NCI-H510A (cell line): ENCODE data around the gene PHACTR1.

Experiments used
- DNase-seq: peaks from one replicate; lab custom pipeline; 2025; lab: John Stamatoyannopoulos, UW

Gene PHACTR1

DNA sequence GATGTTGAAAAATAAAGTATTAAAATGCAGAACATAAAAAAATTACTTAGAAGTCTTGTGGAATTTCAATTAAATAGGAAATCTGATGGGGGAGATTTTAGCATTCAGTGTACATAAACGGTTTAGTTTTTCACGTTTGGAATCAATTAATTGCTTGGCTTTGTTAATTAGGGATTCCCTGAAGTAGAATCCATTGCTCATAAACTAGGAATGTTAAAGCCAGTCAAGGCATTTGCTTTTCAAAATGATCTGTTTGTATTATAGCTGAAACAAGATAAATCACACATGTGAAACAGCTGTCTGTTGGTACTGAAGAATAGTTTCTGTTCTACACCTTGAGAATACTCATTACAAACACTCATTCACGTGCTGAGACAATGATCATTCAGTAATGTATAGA is 313.8 kb downstream of the PHACTR1 start:
- no peak for DNase-seq

DNA sequence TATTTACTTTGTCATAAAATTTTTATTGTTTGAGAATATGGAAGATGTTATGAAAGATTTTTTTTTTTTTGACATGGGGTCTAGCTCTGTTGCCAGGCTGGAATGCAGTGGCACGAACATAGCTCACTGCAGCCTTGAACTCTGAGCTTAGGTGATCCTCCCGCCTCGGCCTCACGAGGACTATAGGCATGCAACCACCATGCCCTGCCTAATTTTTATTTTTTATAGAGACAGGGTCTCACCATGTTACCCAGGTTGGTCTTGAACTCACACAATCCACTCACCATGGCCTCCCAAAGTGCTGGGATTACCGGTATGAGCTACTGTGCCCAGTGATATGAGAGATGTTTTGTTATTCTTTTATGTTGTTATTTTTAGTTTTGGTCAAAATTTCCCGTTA is 316.0 kb downstream of the PHACTR1 start:
- DNase-seq, result no peak

DNA sequence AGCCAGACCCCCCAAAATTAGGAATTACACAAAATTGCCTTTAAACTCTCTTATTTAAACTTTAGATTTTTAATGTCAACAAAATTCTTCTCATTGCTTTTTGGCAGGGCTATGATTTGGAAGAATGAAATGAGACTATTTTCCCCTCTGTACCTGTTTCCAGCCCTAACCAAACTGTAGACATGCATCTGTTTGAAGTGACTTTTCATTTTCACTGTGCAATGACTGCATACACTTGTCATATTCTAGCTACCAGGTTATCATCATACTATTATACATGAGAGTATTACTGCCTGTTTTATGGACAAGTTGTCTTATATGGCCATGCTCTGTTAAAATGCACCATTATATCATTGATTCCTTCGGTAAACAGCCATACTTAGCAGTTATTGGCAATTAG is 316.6 kb downstream of the PHACTR1 start:
- DNase-seq, result no peak

DNA sequence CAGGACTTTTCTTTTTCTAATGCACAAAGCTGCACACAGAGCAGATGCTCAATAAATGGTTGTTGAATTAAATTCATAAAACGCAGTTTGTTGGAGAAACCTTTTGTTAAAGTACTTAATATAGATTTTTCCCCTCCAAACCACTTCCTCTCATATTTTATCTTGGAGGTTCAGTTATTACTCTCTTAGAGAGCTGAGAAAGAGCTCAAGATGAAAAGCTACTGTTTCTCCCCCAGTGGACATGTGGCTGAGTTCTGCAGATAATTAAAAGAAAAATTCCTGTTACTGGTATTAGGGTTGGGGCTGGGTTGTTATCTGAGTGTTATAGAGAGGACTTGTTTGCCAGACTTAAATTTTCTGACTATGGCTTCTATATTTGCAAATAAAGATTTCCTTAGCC is 317.7 kb downstream of the PHACTR1 start:
- no peak for DNase-seq

DNA sequence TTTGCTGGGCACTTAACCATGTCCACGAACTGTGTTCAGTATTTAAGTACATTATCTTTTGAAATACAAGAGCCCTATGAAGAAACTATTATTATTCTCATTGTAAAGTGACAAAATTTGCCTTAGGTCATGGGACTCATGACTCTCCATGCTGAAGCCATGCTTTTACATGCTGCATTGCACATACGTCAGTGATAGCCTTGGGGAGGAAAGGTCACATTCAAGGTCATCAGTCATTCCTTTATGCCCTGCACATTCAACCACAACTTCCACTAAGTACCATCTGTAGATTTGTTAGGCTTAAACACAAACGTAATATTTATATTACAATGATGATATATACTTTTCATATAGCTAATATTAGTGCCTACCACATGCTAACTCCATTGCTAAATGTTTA is 319.0 kb downstream of the PHACTR1 start:
- DNase-seq, result no peak

DNA sequence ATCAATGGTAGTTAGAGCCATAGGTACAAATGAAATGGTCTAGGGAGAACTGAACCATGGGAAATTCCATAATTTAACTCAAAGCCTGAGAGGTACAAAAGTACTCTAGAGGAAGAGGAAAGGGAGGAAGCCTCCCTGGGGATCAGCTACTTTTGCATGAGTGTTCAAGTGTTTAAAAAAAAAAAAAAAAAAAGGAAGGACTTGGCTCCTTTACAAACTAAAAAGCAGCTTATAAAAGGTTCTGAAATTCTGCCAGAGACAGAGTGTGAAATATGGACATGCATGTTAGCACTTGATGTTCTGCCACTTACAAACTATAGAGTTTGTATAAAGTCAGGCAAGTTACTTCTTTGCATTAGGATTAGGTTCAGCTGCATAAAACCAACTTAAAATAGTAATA is 321.7 kb downstream of the PHACTR1 start:
- no peak for DNase-seq

DNA sequence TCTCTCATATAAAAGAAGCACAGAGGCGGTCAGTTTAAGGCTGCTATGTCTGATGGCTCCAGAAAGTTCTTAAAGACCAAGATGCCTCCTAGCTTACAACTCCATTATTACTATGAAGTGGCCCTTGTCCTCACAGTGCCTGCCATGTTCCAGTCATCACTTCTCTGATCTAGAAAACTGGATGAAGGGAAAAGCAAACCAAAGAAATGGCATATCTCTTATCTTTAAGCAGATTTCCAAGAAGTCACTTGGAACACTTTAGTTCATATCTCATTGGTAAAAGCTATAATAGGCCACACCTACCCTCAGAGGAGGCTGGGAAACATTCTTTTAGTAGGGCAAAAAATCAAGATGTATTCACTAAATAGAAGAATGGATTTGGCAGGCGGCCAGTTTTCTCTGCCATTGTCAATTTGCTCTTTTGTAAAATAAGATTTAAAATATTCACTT is 322.2 kb downstream of the PHACTR1 start:
- DNase-seq, result no peak

DNA sequence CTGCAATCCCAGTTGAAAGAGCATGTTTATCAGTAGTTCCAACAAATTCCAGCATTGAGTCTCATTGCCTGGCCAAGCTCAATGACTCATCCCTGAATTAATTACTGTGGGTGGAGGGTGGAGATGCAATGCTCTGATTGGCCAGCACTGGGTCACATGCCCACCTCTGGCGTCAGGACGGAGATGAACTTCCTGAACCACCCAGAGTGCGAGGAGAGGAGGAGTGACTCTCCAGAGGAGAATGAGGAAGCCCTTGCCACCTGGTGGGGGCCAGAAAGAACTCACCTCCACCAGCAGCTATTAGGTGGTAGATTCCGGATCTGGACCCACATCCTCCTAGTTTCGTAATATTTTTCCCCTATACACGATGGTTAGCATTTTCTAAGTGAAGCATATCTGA is 327.8 kb downstream of the PHACTR1 start:
- DNase-seq, result no peak

DNA sequence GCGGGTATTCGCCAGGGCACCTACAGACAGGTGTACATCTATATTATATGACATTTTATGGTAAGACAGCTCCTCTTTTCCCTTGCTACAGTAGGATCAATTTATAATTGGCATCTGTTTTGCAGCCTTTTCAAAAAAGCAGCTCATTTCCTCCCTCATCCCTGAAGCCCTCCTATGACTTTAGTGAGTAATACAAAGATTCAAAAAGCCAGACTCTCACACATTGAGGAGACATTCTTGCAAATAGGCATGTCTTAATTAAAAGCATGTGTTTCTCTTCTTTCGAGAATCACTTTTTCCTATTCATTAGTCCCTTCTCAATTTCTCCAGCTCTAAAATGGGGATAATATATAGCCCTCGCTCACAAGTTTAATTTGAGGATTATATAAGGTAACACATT is 328.3 kb downstream of the PHACTR1 start:
- DNase-seq, result no peak

DNA sequence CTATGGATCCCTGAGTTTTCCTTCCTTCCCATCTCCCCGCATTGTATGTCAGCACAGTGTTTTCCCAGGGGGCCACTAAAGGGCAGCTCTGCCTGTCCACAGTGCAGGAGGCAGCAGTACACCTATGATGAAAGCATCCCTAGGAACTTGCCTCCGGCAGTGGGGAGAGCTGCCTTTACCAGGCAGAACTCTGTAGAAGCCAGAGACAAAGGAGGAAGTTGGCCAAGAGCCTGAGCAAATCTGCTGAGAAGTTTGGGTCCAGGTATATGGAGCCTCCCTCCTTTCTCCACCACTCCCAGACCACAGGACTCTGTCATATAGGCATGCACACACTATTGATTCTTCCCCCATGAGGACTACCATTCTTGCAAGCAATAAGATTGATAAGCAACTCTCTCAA is 329.1 kb downstream of the PHACTR1 start:
- no peak for DNase-seq

DNA sequence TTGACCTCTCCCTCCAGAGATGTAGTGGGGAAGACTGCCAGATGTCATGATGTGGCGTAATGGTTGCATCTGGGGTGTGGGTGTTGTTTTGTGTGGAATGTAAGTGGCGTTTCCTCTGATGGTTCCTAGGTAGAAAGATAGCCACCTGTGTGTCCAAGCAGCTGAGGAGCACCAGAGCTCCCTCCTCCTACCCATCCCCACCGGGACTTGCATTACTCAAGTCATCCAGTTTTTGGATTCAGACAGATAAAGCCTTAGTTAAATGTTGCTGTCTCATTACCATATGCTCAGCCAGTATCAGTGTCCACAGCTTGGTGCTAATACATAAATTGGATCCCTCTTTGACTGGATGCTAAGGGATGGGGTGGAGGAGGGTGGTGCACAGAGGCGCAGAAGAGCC is 329.5 kb downstream of the PHACTR1 start:
- DNase-seq, result no peak

DNA sequence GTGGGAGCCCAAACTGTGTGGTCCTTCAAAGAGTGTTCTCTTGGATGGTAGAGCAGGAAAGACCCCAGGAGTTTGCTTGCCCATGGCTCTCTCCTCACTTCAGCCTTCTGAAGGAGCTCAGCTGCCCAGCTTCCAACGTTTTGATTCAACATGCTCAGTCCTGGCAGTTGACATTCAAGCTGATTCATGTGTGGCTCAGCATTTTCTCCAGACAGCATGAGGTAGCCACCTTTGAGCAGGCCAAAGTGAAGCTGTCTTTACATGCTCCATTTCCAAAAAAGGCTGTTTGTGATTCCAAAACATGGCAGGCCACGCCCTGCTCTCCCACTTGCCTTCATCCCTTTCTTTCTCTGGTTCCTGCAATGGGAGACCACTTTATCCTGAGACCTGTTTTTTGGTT is 331.5 kb downstream of the PHACTR1 start:
- no peak for DNase-seq

DNA sequence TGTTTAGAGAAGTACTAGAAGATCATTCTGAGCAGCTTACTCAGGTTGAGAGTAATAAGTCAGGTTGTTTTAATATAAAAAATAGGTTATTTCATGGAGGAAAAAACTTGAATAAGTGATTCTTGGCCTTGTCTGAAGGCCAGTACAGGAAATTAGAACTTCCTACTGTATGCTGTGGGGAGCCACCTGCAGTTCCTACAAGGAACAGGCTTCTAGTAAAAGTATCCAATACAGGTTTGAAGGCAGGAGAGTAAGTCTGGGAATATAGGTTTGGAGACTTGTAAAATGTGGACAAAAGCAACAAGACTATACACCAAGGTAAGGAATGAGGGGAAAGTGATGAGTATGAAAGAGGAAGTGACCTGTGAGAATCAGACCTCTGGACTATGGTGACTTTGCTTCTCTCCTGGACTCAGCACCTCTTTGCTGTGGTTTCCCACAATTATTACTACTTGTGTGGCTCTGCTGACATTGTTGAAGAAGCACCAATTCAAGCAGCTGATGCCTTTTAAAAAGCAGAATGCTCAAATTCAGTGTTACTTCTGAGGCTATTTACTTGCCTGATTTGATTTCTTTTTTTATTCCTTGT is 333.2 kb downstream of the PHACTR1 start:
- no peak for DNase-seq

DNA sequence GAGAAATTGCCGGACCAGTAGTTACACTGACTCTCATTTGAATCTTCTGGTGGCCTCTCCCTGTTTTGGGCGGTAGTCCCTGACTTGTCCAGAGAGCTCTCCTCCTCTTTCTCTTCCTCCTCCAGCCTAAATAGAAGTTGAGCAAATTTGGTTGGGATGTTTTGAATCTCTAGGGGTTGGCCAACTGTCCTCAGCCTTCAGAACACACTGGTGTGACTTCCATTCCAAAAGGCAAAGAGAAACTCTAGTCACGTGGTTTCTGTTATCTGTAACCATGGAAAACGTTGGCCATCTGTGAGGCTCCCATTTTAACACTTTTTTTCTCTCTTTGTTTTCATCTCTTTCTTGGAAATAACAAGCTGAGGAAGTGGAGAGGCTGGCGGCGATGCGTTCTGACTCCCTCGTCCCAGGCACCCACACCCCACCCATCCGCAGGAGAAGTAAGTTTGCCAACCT is 336.5 kb downstream of the PHACTR1 start:
- no peak for DNase-seq

DNA sequence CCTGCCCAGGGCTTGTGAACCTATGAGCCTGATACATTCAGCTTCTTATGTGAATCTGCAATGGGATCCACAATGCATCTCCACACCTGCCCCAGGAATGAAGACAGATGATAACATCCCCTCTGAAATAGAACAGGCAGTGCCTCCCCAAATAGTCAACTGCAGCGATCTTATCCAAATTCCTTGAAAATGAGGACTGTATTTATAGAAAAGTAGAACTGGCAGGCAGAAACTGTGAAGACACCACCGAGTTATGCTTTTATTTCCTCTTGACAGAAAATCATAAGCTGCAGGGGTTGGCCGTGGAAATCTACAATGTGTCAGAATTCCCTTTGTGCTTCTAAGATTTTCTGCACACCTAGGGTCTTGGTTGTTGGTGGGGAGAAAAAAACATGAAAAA is 341.5 kb downstream of the PHACTR1 start:
- DNase-seq, result no peak

DNA sequence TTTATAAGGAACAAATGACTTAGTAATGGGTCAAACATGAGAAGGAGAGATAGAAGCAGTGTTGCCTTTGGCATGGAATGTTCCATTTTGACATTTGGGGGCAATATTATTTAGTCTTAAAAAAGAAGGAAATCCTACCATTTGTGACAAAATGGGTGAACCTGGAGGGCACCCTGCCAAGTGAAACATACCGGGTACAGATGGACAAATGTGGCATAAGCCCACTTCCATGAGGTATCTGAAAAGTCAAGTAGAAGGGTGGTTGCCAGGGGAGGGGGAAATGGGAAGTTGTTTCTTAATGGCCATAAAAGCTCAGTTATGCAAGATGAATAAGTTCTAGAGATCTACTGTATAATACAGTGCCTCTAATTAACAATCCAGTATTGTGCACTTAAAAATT is 342.5 kb downstream of the PHACTR1 start:
- no peak for DNase-seq

DNA sequence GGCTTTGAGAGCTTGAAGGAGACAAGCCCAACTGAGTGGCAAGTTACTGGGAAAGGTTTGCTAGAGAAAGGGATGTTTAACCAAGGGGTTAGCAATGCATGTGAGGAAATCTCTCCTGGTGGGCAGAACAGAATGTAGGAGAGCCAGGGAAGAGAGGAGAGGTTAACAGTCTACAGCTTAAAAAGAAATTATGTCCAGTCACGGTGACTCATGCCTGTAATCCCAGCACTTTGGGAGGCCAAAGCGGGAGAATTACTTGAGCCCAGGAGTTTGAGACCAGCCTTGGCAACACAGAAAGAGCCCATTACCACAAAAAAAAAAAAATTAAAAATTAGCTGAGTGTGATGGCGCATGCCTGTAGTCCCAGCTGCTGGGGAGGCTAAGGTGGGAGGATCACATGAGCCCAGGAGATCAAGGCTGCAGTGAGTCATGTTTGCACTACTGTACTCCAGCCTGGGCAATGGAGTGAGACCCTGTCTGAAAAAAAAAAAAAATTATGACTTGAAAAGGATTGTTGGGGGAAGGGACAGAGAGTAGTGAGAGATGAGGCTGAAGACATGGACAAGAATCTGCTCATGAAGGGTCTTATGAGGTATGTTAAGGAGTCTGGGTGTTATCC is 346.8 kb downstream of the PHACTR1 start:
- DNase-seq, result no peak

DNA sequence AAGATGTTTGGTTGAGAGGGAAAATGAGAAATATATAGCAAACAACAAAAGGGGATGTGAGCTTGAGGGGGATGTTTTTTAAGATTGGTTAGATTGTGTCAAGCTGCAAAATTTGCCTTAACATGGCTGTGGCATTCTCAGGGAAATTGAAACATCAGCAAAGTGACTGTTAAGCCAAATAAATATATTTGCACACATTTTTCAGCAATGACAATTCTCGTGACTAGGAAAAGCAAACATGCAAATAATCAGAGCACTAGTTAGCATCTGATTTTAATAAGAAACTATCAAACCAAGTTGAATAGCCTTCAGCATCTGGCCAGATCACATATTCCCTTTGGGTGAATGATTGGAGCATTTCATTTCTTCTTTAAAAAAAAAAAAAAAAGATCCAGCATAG is 349.0 kb downstream of the PHACTR1 start:
- DNase-seq, result no peak

DNA sequence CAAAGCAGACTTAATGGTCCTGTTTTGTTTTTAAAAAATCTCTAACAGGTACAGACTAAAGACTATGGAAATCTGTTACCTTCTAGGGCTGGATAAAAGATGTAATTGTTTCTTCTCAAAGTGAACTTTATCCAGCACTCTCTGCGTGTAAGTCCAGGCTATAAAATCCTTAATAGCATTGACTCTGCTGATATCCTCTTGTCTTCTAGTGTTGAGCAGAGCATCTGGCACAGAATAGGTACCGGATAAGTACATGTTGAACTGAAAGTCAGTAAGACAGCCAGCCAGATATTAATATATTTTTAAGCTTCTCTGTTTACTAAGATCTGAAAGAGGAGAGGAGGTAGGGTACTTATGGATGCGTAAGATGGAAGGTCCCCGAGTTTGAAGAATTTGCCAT is 349.5 kb downstream of the PHACTR1 start:
- DNase-seq, result no peak

DNA sequence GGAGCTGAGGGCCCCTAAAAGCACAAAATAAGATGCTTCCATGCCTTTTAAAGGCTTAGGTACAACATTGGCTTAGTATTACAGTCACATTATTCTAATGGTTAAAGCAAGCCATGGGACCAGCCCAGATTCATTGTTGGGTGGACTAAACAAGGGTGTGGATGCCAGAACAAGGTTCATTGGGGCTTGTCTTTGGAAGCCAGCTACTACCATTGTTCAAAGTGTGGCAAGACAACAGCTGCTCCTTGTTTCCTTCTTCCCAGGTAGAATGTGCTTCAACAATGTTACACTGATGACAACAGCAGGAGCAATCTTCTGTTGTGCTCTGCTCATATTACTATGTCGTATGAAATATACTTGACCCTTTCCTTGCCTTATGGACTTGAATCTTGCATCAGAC is 350.3 kb downstream of the PHACTR1 start:
- DNase-seq, result no peak

DNA sequence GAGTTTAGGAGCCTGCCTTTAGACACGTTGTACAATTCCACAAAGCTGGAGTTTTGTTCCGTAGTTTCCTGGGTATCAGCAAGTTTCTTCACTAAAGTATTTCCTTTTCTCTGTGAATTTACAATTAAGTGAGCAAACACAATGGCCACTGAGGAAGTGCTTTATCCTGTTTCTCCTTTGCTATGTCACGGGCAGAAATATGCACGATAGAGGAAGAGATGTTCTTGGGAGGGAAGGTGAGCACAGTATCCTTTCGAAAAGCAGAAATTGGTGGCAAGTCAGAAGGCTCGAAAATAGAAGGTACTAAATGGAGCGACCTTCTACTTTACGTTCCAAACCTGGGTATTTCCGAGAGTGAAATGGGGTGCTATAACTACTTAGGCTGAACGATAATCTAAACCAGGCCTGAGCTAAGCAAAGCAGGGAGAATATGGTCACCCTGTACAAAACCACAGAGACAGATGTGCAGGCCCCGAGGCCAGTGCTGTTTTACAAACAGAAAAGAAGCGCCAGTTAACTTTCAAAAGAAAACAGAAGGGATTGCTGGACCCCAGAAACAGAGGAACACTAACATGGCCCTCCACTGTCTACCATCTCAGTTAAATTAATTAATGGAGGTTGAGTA is 352.1 kb downstream of the PHACTR1 start:
- no peak for DNase-seq

DNA sequence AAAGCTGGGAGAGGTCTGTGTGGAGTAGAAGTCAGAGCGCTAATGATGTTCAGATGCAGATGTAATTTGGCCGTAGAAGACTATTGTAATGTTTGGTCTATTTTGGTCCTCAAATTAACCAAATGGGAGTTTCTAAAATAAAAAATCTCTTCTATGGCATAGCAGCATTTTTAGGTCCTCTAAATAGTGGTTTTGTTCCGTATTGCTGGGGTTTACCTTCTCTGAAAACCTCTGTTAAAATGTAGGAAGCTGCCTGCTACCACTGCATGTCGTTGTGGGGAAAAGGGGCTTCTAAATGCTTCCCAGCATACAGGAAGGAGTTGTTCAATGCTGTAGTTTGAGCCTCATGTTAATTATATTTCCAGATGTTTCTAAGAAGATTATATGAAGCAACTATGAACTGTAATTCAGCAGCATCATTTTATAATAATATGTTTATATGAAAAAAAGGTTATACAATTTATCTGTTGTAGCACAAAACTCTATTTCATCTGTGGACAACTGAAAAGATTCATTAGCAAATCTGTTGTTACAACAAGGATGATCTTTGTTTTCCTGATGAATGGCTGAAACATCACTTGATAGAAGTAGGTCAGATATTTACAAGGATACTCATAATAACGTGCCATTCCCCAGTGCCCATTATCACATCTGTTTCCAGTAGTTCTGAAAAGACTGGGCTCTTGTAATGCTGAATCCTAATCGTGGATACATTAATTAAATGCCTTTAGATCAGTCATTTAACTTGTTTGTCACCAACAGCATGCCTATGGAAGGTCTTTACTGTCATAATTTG is 355.2 kb downstream of the PHACTR1 start:
- no peak for DNase-seq
